Stimulated activated CD4-positive, alpha-beta T cell treated with anti-CD3 and anti-CD28 coated beads, Interleukin-4, amount 100 ng/mL, for 1 hour (primary cell): ENCODE measurements around the gene TDRD9.

Source experiments
- DNase-seq: peaks from one replicate; pipeline ENCODE4 v3.0.0-alpha.2; 2020

TDRD9 gene

DNA sequence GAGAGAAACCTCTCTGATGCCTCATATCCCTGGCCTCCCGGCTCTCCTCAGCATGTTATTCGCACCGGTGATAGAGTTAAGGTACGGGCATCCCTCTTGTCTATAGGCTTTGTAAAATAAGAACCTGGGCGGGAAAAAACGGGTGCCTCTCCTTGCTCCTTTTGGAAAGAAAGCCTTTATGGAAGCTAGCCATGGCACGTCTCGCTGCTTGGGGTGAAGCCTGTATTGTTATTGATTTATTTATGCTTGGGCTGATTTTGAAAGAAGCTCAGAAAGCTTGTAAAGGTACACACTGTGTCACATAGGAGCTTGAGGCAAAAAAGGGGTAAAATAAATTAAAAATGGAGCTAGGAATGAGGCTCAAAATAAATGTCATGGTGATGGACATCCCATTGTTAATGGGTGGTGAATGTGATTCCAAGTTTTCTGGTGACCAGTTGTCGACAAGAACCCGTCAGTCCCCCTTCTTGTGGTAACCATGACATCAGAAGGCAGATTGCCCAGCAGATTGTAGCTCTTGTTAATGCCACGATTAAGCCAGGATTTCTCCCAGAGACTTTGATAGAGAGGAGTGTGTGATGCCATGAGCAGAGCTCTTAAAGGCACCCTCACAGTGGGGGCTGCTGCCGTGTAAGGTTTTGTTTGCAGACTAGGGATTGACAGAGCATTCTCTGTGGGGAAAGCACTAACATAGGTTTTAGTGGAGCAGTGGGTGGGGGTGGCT is 106.9 kb downstream of the TDRD9 start:
- no peak for DNase-seq

GRCh38 chr14:104036212-104036611 is 108.0 kb downstream of the TDRD9 start:
- no peak for DNase-seq

DNA sequence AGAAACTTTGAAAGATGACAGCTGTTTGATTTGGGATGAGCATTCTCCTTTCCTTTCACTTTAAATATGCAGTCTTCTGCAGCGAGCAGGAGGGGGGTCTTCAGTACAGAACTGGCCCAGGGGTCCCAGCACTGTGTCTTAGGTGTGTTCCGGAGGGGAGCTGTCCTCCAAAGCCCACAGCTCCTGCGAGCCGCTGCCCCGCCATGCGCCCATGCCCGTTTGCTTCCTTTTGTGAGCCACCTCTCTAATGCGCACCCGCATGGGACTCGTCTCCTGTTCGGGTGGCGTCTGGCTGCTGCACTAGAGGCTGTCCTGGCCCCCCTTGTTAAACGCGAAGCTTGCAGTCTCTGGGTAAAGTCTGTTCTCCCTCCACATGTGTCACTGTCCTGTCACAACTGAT is 108.8 kb downstream of the TDRD9 start:
- no peak for DNase-seq

DNA sequence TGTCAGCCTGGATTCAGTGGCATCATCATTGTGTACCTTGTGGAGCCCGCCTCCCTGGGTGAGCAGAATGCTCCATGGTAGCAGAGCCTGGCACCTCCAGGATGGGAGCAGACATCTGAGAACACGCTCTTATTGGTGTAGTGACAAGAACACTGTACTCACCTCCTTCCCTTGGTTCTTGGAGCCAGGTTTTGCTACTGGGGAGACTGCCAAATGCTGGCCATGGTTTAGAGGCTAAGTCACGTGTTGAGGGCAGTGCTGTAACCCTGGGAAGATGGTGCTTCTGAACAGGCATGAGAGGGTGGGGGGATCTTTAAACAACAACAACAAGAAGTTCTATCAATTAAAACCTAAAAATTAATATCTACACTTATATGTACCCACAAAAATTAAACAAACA is 109.6 kb downstream of the TDRD9 start:
- DNase-seq, result no peak

DNA sequence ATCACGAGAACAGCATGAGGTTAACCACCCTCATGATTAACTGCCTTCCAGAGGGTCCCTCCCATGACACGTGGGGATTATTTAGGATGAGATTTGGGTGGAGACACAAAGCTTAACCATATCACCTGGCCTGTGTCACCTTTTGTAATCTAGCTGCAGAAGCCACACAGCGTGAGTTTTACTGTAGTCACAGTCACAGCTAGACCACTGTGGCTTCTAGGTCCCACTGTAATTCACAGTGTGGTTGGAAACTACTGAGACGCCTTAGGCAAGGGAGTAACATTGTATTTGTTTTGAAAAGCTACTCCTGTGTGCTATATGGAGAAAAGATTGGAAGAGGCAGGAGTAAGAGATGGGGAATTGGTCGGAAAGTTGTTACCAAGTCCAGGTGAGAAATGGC is 111.0 kb downstream of the TDRD9 start:
- no peak for DNase-seq

- no peak for DNase-seq
Observed at GRCh38 chr14:104040539-104040938, 112.3 kb downstream of the TDRD9 start.

DNA sequence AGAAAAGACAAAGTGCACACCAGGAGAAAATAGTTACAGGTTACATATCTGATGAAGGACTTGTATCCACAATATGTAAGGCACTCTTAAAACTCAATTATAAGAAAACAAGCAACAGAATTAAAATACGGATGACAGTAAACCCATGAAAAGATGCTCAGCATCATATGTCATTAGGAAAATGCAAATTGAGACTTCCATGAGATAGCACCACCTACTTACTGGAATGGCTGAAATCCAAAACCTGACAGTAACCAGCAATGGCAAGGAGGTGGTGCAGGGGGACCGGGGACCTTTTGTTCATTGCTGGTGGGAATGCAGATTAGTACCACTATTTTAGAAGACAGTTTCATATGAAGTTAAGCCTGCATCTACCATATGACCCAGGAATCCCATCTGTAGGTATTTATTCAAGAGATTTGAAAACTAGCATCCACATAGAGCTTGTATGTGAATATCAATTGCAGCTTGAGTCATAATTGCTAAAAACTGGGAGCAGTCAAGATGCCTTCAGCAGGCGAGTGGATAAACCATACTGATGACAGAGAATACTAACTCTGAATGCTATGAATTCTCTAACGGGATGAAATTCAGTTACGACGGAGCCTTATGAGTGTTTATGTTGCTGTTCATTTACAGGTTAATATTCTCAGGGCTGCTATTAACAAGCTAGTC is 113.3 kb downstream of the TDRD9 start:
- DNase-seq, result no peak

DNA sequence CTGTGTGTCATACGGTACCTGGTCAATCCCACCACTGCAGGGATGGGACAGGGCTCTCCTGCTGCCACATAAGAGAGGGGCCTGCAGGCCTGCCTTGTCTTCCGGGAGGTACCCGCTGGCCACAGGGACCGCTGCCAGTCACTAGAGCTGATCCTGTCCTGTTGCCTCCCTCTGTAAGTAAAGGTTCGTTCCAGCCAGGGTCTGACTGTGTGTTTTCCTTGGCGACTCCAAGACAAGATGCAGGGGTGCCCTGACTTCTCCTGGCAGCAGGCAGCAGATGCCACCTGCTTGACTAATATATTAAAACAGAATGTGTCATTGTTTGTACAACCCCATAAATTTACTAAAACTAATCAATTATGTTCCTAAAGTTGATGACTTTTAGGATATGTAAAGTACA is 115.8 kb downstream of the TDRD9 start:
- DNase-seq, result no peak

GRCh38 chr14:104047761-104048160 is 119.5 kb downstream of the TDRD9 start:
- no peak for DNase-seq

DNA sequence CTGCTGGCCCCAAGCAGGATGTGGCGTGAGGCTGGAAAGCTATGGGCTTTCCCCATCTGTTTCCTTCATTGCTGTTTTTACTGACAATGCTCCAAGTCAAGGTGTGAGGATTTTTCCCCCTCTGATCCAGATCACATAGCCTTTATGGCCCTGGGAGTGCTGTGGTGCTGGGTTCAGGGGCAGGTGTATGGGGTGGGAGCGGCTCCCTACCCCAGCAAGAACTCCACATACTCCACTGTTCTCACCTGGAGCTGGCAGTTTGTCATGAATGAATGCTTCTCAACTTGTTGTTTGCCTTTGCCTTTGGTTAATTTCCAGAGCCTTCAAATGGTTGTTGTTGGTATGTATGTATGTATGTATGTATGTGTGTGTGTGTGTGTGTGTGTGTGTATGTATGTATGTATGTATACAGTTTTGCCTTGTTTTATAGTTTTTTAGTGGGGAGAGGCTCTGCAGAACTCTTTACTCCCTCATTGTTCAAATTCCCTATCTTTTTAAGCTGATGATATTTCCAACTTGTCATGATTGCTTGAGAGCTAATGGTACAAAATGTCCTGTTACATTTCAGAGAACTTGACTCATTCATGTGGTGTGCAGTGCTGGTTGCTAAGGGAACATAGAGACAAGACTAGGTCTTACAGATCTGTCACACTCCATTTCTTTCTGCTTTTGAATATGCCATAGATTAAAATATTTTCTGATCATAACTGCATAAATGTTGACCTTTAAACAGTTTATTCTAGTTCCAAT is 120.7 kb downstream of the TDRD9 start:
- DNase-seq, result no peak

GRCh38 chr14:104049576-104050240 is 121.5 kb downstream of the TDRD9 start:
- DNase-seq, result no peak

DNA sequence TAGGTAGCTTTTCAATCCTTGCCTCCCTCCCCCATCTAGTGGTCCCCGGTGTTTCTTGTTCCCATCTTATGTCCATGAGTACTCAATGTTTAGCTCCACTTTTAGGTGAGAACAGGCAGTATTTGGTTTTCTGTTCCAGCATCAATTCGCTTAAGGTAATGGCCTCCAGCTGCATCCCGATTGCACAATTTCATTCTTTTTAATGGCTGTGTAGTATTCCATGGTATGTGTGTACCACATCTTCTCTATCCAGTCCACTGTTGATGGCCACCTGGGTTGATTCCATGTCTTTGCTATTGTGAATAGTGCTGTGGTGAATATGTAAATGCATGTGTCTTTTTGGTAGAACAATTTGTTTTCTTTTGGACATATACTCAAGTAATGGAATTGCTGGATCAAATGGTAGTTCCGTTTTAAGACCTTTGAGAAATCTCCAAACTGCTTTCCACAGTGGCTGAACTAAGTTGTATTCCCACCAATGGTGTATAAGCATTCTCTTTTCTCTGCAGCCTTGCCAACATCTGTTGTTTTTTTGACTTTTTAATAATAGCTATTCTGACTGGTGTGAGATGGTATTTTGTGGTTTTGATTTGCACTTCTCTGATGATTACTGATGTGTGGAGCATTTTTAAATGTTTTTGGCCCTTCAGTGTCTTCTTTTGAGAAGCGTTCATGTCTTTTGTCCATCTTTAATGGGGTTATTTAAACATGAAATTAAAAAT is 123.0 kb downstream of the TDRD9 start:
- DNase-seq, result no peak

- DNase-seq, result no peak
Observed at GRCh38 chr14:104054222-104054905, 126.1 kb downstream of the TDRD9 start.

- no peak for DNase-seq
Observed at GRCh38 chr14:104062281-104062680, 134.0 kb downstream of the TDRD9 start.

- no peak for DNase-seq
Observed at GRCh38 chr14:104064003-104064402, 135.7 kb downstream of the TDRD9 start.

DNA sequence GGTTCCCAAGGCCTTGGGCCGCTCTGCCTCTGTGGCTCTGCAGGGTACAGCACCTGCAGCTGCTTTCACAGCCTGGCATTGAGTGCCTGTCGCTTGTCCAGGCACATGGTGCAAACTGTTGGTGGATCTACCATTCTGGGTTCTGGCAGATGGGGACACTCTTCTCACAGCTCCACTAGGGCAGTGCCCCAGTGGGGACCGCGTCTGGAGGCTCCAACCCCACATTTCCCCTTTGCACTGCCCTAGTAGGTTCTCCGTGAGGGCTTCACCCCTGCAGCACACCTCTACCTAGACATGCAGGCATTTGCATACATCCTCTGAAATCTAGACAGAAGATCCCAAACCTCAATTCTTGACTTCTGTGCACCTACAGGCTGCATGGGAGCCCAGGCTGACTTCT is 138.0 kb downstream of the TDRD9 start:
- DNase-seq, result no peak

DNA sequence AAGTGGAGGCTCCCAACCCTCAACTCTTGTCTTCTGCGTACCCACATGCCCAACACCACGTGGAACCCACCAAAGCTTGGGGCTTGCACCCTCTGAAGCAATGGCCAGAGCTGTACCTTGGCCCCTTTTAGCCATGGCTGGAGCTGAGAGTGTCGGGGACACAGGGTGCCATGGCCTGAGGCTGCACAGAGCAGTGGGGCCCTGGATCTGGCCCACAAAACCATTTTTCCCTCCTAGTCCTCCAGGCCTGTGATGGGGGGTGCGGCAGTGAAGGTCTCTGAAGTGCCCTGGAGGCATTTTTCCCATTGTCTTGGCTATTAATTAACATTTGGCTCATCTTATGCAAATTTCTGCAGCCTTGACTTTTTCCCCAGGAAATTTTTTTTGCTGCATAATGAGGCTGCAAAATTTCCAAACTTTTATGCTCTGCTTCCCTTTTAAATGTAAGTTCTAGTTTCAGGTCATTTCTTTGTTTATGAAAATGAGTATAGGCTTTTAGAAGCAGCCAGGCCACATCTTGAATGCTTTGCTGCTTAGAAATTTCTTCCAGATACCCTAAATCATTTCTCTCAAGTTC is 138.6 kb downstream of the TDRD9 start:
- no peak for DNase-seq

GRCh38 chr14:104069541-104069940 is 141.3 kb downstream of the TDRD9 start:
- DNase-seq, result no peak

GRCh38 chr14:104072586-104072985 is 144.3 kb downstream of the TDRD9 start:
- DNase-seq, result no peak

GRCh38 chr14:104073764-104074163 is 145.5 kb downstream of the TDRD9 start:
- DNase-seq, result no peak

- DNase-seq, result no peak
Observed at GRCh38 chr14:104075530-104076151, 147.4 kb downstream of the TDRD9 start.
